Bronchial epithelial cell (primary cell): ENCODE results near the gene CPLANE1. TPM values are rescaled to one million over a fixed set of nuclear protein-coding genes. Genes with fewer than 3 reads are reported as not detected.

Experiments
- DNase-seq: peaks from one replicate; pipeline ENCODE4 v3.0.0-alpha.2; 2010; ENCODE audit warnings: low read depth
- FAIRE-seq: peaks from 2 replicates; lab custom pipeline; 2011; peaks lifted over from hg19 to GRCh38; lab: Jason Lieb, UNC
- H3K27me3 ChIP-seq: 2 replicates; pipeline ENCODE4 v1.5.1; 2011; ENCODE audit warnings: low read length; ENCODE audit not compliant: control insufficient read depth, insufficient read depth
- H3K36me3 ChIP-seq: 2 replicates; pipeline ENCODE4 v1.5.1; 2011; ENCODE audit warnings: low read length; ENCODE audit not compliant: control insufficient read depth, insufficient read depth
- H3K4me3 ChIP-seq: 2 replicates; pipeline ENCODE4 v1.5.1; 2011; ENCODE audit warnings: mild to moderate bottlenecking, low read depth, low read length, control low read depth
- CTCF ChIP-seq: IDR thresholded peaks from 2 replicates; pipeline ENCODE4 v1.5.1; 2011; ENCODE audit warnings: mild to moderate bottlenecking, moderate library complexity, low read length, control low read depth, inconsistent platforms; ENCODE audit not compliant: insufficient read depth, severe bottlenecking
- total RNA-seq: library from RNA; depleted of rRNA; stranded (reverse); fragments of >200 nt; gene quantifications from 2 replicates; pipeline ENCODE4 v1.2.1, GENCODE V29; 2014

Gene CPLANE1
- total RNA-seq, 1 donor from 2014 or later, result 8.2 TPM

- Histone ChIP-seq H3K36me3 (peaks cover 1% of the 10 kb centered on the region), H3K27me3 (no peaks in the 10 kb centered on the region), H3K4me3 (no peak overlapping the region)
- DNase-seq, result no peak
- no peak for TF ChIP-seq CTCF
- FAIRE-seq, result no peak
These were observed 61.7 kb downstream of the CPLANE1 start for GRCh38 chr5:37187465-37187977.

- Histone ChIP-seq H3K27me3 (no peaks in the 10 kb centered on the region), H3K36me3 (peaks cover 1% of the 10 kb centered on the region), H3K4me3 (no peak overlapping the region)
- no peak for FAIRE-seq
- no peak for DNase-seq
- TF ChIP-seq CTCF, result no peak
These were observed 64.3 kb downstream of the CPLANE1 start for GRCh38 chr5:37184748-37185364.

GRCh38 chr5:37182667-37183066 is 66.5 kb downstream of the CPLANE1 start:
- no peak for FAIRE-seq
- H3K4me3 ChIP-seq, result no peak overlapping the region
- H3K36me3 ChIP-seq, result peaks cover 2% of the 10 kb centered on the region
- no peak for DNase-seq
- H3K27me3 ChIP-seq, result no peaks in the 10 kb centered on the region
- TF ChIP-seq CTCF, result no peak

- no peak for FAIRE-seq
- no peak for TF ChIP-seq CTCF
- Histone ChIP-seq H3K36me3 (peaks cover 2% of the 10 kb centered on the region), H3K4me3 (no peak overlapping the region), H3K27me3 (no peaks in the 10 kb centered on the region)
- DNase-seq, result no peak
These were observed 74.2 kb downstream of the CPLANE1 start for GRCh38 chr5:37174928-37175327.

- no peak for FAIRE-seq
- no peak for TF ChIP-seq CTCF
- no peak for DNase-seq
- no peak overlapping the region for H3K4me3 ChIP-seq
- no peaks in the 10 kb centered on the region for H3K27me3 ChIP-seq
- H3K36me3 ChIP-seq, result peaks cover 3% of the 10 kb centered on the region
These were observed 76.2 kb downstream of the CPLANE1 start for GRCh38 chr5:37172957-37173356.

- no peak for TF ChIP-seq CTCF
- FAIRE-seq, result no peak
- Histone ChIP-seq H3K4me3 (no peak overlapping the region), H3K36me3 (peaks cover 1% of the 10 kb centered on the region), H3K27me3 (no peaks in the 10 kb centered on the region)
- DNase-seq, result no peak
These were observed 78.3 kb downstream of the CPLANE1 start for GRCh38 chr5:37170856-37171255.
